Bronchial epithelial cell (primary cell): ENCODE data around the gene MYORG. TPM values are rescaled to one million over a fixed set of nuclear protein-coding genes. Genes with fewer than 3 reads are reported as not detected.

Experiments used
- DNase-seq: peaks from one replicate; pipeline ENCODE4 v3.0.0-alpha.2; 2010; ENCODE audit warnings: low read depth
- FAIRE-seq: peaks from 2 replicates; lab custom pipeline; 2011; peaks lifted over from hg19 to GRCh38; lab: Jason Lieb, UNC
- H3K27me3 ChIP-seq: 2 replicates; pipeline ENCODE4 v1.5.1; 2011; ENCODE audit warnings: low read length; ENCODE audit not compliant: control insufficient read depth, insufficient read depth
- H3K36me3 ChIP-seq: 2 replicates; pipeline ENCODE4 v1.5.1; 2011; ENCODE audit warnings: low read length; ENCODE audit not compliant: control insufficient read depth, insufficient read depth
- H3K4me3 ChIP-seq: 2 replicates; pipeline ENCODE4 v1.5.1; 2011; ENCODE audit warnings: mild to moderate bottlenecking, low read depth, low read length, control low read depth
- total RNA-seq: library from RNA; depleted of rRNA; stranded (reverse); fragments of >200 nt; gene quantifications from 2 replicates; pipeline ENCODE4 v1.2.1, GENCODE V29; 2014
- TF ChIP-seq, protein P1 (sequence below): IDR thresholded peaks from 2 replicates; pipeline ENCODE4 v1.5.1; 2011; ENCODE audit warnings: mild to moderate bottlenecking, moderate library complexity, low read length, control low read depth, inconsistent platforms; ENCODE audit not compliant: insufficient read depth, severe bottlenecking

The MYORG gene
- total RNA-seq, 1 donor from 2014 or later = 2.1 TPM

DNA sequence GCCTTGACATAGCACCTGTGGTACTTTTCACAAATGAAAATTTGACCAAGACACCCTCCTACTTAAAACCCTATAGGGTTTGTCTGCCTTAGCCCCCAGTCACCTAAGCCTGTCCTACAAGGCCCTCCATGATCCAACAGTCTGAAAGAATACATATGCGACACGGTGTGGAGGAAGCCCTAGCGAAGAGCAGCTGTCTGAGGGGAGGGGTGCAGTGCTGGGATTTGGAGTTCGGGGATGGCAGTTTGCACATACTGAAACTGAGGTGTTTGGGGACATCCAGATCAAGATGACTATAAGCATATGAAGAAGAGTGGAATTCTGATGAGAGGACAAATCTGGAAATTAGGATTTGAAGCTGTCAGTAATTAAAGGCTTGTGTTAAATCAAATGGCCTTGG is 7.2 kb upstream of the MYORG start:
- FAIRE-seq = no peak
- Histone ChIP-seq H3K4me3 (no peak overlapping the region), H3K27me3 (no peaks in the 10 kb centered on the region), H3K36me3 (no peaks in the 10 kb centered on the region)
- TF ChIP-seq, protein P1, sequence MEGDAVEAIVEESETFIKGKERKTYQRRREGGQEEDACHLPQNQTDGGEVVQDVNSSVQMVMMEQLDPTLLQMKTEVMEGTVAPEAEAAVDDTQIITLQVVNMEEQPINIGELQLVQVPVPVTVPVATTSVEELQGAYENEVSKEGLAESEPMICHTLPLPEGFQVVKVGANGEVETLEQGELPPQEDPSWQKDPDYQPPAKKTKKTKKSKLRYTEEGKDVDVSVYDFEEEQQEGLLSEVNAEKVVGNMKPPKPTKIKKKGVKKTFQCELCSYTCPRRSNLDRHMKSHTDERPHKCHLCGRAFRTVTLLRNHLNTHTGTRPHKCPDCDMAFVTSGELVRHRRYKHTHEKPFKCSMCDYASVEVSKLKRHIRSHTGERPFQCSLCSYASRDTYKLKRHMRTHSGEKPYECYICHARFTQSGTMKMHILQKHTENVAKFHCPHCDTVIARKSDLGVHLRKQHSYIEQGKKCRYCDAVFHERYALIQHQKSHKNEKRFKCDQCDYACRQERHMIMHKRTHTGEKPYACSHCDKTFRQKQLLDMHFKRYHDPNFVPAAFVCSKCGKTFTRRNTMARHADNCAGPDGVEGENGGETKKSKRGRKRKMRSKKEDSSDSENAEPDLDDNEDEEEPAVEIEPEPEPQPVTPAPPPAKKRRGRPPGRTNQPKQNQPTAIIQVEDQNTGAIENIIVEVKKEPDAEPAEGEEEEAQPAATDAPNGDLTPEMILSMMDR = no peak
- no peak for DNase-seq

- H3K36me3 ChIP-seq = no peaks in the 10 kb centered on the region
- no peak for FAIRE-seq
Measured at GRCh38 chr9:34382879-34383278, 6.2 kb upstream of the MYORG start.

DNA sequence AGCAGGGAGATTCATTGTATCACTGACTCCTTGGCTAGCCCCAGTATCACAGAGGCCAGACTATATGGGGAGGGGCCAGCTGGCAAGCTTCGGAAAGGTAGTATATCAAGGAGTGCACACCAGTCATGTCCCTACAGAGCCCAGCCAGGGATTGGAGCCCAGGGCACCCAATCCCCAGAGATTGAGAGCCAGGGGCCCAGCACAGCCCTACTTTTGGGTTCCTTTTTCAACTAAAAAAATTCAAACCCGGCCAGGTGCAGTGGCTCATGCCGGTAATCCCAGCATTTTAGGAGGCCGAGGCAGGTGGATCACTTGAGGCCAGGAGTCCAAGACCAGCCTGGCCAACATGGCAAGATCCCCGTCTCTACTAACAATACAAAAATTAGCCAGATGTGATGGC is 5.4 kb upstream of the MYORG start:
- Histone ChIP-seq H3K4me3 (no peak overlapping the region), H3K36me3 (no peaks in the 10 kb centered on the region), H3K27me3 (no peaks in the 10 kb centered on the region)
- TF ChIP-seq, protein P1 = no peak
- DNase-seq (no peak), FAIRE-seq (peak; percentile 13)

More at GRCh38 chr9:34382879-34383278, 6.2 kb upstream of the MYORG start:
- TF ChIP-seq, protein P1 = no peak
- Histone ChIP-seq H3K4me3 (no peak overlapping the region), H3K27me3 (no peaks in the 10 kb centered on the region)
- no peak for DNase-seq

DNA sequence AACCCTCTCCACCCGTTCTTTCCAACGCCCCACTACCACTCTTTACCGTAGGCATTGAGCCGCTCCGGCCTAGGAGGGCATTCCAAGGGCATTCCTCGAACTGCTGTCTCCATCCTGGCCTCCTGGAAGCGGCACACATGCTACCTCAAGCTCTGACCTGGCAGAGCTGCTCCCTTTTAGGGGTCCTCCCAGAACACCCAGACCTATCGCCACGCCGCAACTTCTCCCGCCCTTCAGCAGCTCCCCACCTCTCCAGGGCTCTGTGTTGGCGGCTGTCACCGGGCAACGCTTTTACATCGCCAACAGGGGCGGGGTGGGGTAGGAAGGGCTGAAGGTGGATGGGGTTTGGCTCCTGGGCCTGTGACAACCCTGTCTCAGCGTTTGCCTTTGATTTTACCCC is 4.6 kb upstream of the MYORG start:
- DNase-seq (no peak), FAIRE-seq (no peak)
- TF ChIP-seq, protein P1 = no peak
- no peaks in the 10 kb centered on the region for H3K27me3 ChIP-seq
- H3K36me3 ChIP-seq = no peaks in the 10 kb centered on the region
- peak overlapping the region; percentile 35 for H3K4me3 ChIP-seq

- FAIRE-seq (no peak), DNase-seq (peak; percentile 41)
- Histone ChIP-seq H3K36me3 (no peaks in the 10 kb centered on the region), H3K27me3 (no peaks in the 10 kb centered on the region), H3K4me3 (peak overlapping the region; percentile 35)
- TF ChIP-seq, protein P1 = no peak
Measured at GRCh38 chr9:34380511-34381315, 4.0 kb upstream of the MYORG start.
